CD14-positive monocyte (primary cell): ENCODE results near the gene APOO. TPM values are rescaled to one million over a fixed set of nuclear protein-coding genes. Genes with fewer than 3 reads are reported as not detected.
"Not testable (repeated sequence)": the region's sequence is repeated elsewhere in the genome, so short reads cannot be mapped to it uniquely, and the experiment has no call there.

ENCODE experiments used
- DNase-seq, 3 donors: peaks; one replicate each; pipeline ENCODE4 v3.0.0-alpha.2; 2011 to 2022
- H2AFZ ChIP-seq: 2 replicates; pipeline ENCODE4 v1.6.0; 2012; ENCODE audit warnings: mild to moderate bottlenecking, low read depth, low read length, inconsistent platforms; ENCODE audit not compliant: insufficient read depth, poor library complexity, severe bottlenecking
- H3K27ac ChIP-seq, 2 donors: 1 replicate in 1 of 2; 2 replicates in 1 of 2; pipeline ENCODE4 v1.5.1; 2012 to 2013; ENCODE audit warnings: low read length in 2 of 2, control low read depth in 1 of 2, inconsistent platforms in 1 of 2, low read depth in 1 of 2, mild to moderate bottlenecking in 1 of 2
- H3K27me3 ChIP-seq, 2 donors: one replicate each; pipeline versions ENCODE4 v1.6.0 to v1.6.1; 2011 to 2013; ENCODE audit warnings: low read length in 2 of 2; ENCODE audit not compliant: control insufficient read depth in 2 of 2, insufficient read depth in 2 of 2
- H3K36me3 ChIP-seq, 2 donors: replicated peaks in 1 of 2; 1 replicate in 1 of 2; 2 replicates in 1 of 2; pipeline versions ENCODE4 v1.5.1 to v1.6.1; 2012 to 2013; ENCODE audit warnings: low read length in 2 of 2, control low read depth in 1 of 2, inconsistent platforms in 1 of 2, mild to moderate bottlenecking in 1 of 2; ENCODE audit not compliant: insufficient read depth in 2 of 2, control insufficient read depth in 1 of 2
- H3K4me1 ChIP-seq, 2 donors: 1 replicate in 1 of 2; 2 replicates in 1 of 2; pipeline versions ENCODE4 v1.5.1 to v1.6.1; 2012 to 2013; ENCODE audit warnings: low read length in 2 of 2, control low read depth in 1 of 2, inconsistent platforms in 1 of 2, mild to moderate bottlenecking in 1 of 2, moderate library complexity in 1 of 2; ENCODE audit not compliant: insufficient read depth in 2 of 2, control insufficient read depth in 1 of 2
- H3K4me2 ChIP-seq: replicated peaks from 2 replicates; pipeline ENCODE3; 2012; ENCODE audit warnings: low read length, moderate library complexity, mild to moderate bottlenecking; ENCODE audit not compliant: poor library complexity, severe bottlenecking; ENCODE audit errors: extremely low read depth
- H3K4me3 ChIP-seq, 3 experiments: fragments of 200-600 bp in 1 of 3; sonication (generic) in 1 of 3; replicated peaks in 1 of 3; 1 replicate in 2 of 3; 2 replicates in 1 of 3; pipeline ENCODE4 v1.5.1; 2011 to 2013; ENCODE audit warnings: low read length in 3 of 3, mild to moderate bottlenecking in 3 of 3, control low read depth in 2 of 3, low read depth in 2 of 3, inconsistent platforms in 1 of 3, moderate library complexity in 1 of 3
- H3K79me2 ChIP-seq: 2 replicates; pipeline ENCODE4 v1.6.0; 2012; ENCODE audit warnings: mild to moderate bottlenecking, control low read depth, inconsistent platforms, low read length, moderate library complexity; ENCODE audit not compliant: insufficient read depth
- H3K9ac ChIP-seq: 2 replicates; pipeline ENCODE4 v1.6.0; 2017; ENCODE audit warnings: low read length, mild to moderate bottlenecking; ENCODE audit not compliant: insufficient read depth, poor library complexity, severe bottlenecking
- H3K9me3 ChIP-seq, 2 donors: replicated peaks in 1 of 2; 1 replicate in 1 of 2; 2 replicates in 1 of 2; pipeline versions ENCODE4 v1.5.1 to v1.6.1; 2012 to 2013; ENCODE audit warnings: low read length in 2 of 2, control low read depth in 1 of 2; ENCODE audit not compliant: control insufficient read depth in 1 of 2, insufficient read depth in 1 of 2
- H4K20me1 ChIP-seq: 2 replicates; pipeline ENCODE4 v1.6.0; 2012; ENCODE audit warnings: mild to moderate bottlenecking, low read length, control low read depth, moderate library complexity; ENCODE audit not compliant: insufficient read depth
- H3K27ac Mint-ChIP-seq, 7 donors: one replicate each; pipeline ENCODE4 v1.8.0; 2020; ENCODE audit warnings: mild to moderate bottlenecking in 7 of 7, mixed read lengths in 7 of 7, moderate library complexity in 6 of 7, inconsistent platforms in 2 of 7
- H3K27me3 Mint-ChIP-seq, 3 donors: one replicate each; pipeline ENCODE4 v1.8.0; 2021 to 2022; ENCODE audit warnings: low read depth in 3 of 3, mild to moderate bottlenecking in 3 of 3, mixed read lengths in 3 of 3, moderate library complexity in 3 of 3, inconsistent platforms in 1 of 3
- H3K36me3 Mint-ChIP-seq, 2 donors: one replicate each; pipeline ENCODE4 v1.8.0; 2020; ENCODE audit warnings: mixed read lengths in 2 of 2, inconsistent platforms in 1 of 2, mild to moderate bottlenecking in 1 of 2
- H3K4me1 Mint-ChIP-seq: one replicate; pipeline ENCODE4 v1.8.0; 2020; ENCODE audit warnings: mild to moderate bottlenecking, mixed read lengths
- H3K4me3 Mint-ChIP-seq, 2 donors: one replicate each; pipeline ENCODE4 v1.8.0; 2020; ENCODE audit warnings: mild to moderate bottlenecking in 2 of 2, mixed read lengths in 2 of 2, moderate library complexity in 1 of 2
- H3K9me3 Mint-ChIP-seq, 7 donors: one replicate each; pipeline ENCODE4 v1.8.0; 2020 to 2022; ENCODE audit warnings: mixed read lengths in 7 of 7, mild to moderate bottlenecking in 6 of 7, moderate library complexity in 6 of 7, inconsistent platforms in 2 of 7
- WGBS: methylation state at CpG from one replicate; pipeline ENCODE4 v1.1.5; 2013; ENCODE audit warnings: missing lambda C conversion rate; ENCODE audit not compliant: insufficient coverage; 5-methylcytosine and 5-hydroxymethylcytosine counted together
- intact Hi-C, 2 donors: fragments of 100-400 bp; cut with micrococcal nuclease; formaldehyde crosslinking; loops; one replicate each; pipeline versions ENCODE4 v1.15.0 to v1.15.1; 2023
- polyA plus RNA-seq, 3 donors: library from polyadenylated mRNA; depleted of rRNA in 1 of 3; unstranded in 2 of 3; stranded (reverse) in 1 of 3; fragments of 300-500 nt in 2 of 3; fragments of >200 nt in 1 of 3; fragmentation: Illumina TruSeq in 2 of 3; gene quantifications; 1 replicate in 2 of 3; 2 replicates in 1 of 3; pipeline ENCODE4 v1.2.3, GENCODE V29; 2012 to 2021
- TF ChIP-seq, protein P1 (sequence below): fragments of 200-600 bp; IDR thresholded peaks from one replicate; pipeline ENCODE4 v1.8.0; 2022; ENCODE audit warnings: antibody characterized with exemption, mild to moderate bottlenecking

Gene APOO
- polyA plus RNA-seq, 3 donors, result 3.3 to 8.3 (median 4.6) TPM

DNA sequence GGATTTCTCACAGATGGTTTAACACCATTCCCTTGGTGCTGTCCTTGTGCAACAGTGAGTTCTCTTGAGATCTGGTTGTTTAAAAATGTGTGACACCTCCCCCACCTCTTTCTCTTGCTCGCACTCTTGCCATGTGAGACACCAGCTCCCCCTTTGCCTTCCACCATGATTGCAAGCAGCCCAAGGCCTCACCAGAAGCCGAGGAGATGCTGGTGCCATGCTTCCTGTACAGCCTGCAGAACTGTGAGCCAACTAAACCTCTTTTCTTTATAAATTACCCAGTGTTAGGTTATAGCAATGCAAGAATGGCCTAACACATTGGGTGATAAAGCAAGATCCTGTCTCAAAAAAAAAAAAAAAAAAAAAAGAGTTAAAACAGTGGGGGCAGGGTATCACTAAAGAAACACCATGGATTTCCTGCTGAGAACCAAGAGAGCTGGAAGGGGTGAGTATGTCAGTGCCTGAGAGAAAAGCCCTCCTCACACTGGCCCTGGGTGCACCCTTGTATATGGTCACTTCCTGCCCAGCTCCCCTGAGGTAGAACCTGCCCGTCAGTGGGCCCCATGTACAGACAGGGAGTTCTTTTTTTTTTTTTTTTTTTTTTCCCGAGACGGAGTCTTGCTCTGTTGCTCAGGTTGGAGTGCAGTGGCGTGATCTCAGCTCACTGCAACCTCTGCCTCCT is 46.4 kb downstream of the APOO start:
- H3K36me3 ChIP-seq, result no peaks in the 10 kb centered on the region
- intact Hi-C loops, result no loop called here

GRCh38 chrX:23859238-23859637 is 48.5 kb downstream of the APOO start:
- H3K27ac ChIP-seq, H3K79me2 ChIP-seq, H3K36me3 Mint-ChIP-seq, H3K4me3 Mint-ChIP-seq, H3K9me3 Mint-ChIP-seq, H3K27me3 Mint-ChIP-seq, H3K27me3 ChIP-seq, H3K9ac ChIP-seq, H3K4me2 ChIP-seq, H3K9me3 ChIP-seq, H4K20me1 ChIP-seq, H3K4me3 ChIP-seq, H3K27ac Mint-ChIP-seq, H3K36me3 ChIP-seq, DNase-seq, H2AFZ ChIP-seq: not testable (repeated sequence)
- WGBS, result no CpG with 5 or more reads among the region's 7 CpGs
- intact Hi-C loops, result loop anchor here in 1 of 2 donors (10.0 kb wide), 1 partner anchor 74 kb away; the partner anchor contains the start of gene SAT1
- peaks cover 19% of the 10 kb centered on the region for H3K4me1 Mint-ChIP-seq
- peaks cover 12 to 14% of the 10 kb centered on the region in 2 donors for H3K4me1 ChIP-seq

More for the DNA sequence above, 46.4 kb downstream of the APOO start:
- no peak overlapping the region for H3K4me3 Mint-ChIP-seq
- Histone ChIP-seq H3K9me3 (no peaks in the 10 kb centered on the region), H3K27ac (no peak overlapping the region), H3K9ac (no peak overlapping the region), H3K4me2 (no peak overlapping the region), H3K4me3 (no peak overlapping the region), H3K4me1 (no peaks in the 10 kb centered on the region), H3K27me3 (no peaks in the 10 kb centered on the region), H4K20me1 (no peaks in the 10 kb centered on the region), H3K79me2 (no peaks in the 10 kb centered on the region), H2AFZ (no peak overlapping the region)
- WGBS, result no CpG with 5 or more reads among the region's 6 CpGs
- no peak for DNase-seq
- peaks cover 0 to 4% of the 10 kb centered on the region in 2 donors for H3K36me3 Mint-ChIP-seq
- TF ChIP-seq, protein P1, sequence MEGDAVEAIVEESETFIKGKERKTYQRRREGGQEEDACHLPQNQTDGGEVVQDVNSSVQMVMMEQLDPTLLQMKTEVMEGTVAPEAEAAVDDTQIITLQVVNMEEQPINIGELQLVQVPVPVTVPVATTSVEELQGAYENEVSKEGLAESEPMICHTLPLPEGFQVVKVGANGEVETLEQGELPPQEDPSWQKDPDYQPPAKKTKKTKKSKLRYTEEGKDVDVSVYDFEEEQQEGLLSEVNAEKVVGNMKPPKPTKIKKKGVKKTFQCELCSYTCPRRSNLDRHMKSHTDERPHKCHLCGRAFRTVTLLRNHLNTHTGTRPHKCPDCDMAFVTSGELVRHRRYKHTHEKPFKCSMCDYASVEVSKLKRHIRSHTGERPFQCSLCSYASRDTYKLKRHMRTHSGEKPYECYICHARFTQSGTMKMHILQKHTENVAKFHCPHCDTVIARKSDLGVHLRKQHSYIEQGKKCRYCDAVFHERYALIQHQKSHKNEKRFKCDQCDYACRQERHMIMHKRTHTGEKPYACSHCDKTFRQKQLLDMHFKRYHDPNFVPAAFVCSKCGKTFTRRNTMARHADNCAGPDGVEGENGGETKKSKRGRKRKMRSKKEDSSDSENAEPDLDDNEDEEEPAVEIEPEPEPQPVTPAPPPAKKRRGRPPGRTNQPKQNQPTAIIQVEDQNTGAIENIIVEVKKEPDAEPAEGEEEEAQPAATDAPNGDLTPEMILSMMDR, result no peak
- H3K9me3 Mint-ChIP-seq, result peaks cover 0 to 2% (median 0%) of the 10 kb centered on the region in 7 donors
- H3K27ac Mint-ChIP-seq, result no peak overlapping the region
- H3K4me1 Mint-ChIP-seq, result peaks cover 3% of the 10 kb centered on the region
- peaks cover 0 to 6% (median 2%) of the 10 kb centered on the region in 3 donors for H3K27me3 Mint-ChIP-seq
